SIG-M5 treated with dmso at 0.1 percent for 504 hours (cell line): ENCODE results near the gene BEGAIN.

Source experiments
- DNase-seq: peaks from one replicate; lab custom pipeline; 2025; ENCODE audit not compliant: unreplicated experiment; lab: John Stamatoyannopoulos, UW

BEGAIN gene

GRCh38 chr14:100587086-100587762 lies at the start of gene BEGAIN:
BEGAIN (minus strand) TSS chr14:100587417; CDS start chr14:100587290, 127 bp downstream.
- no peak for DNase-seq

- DNase-seq, result no peak
Measured at GRCh38 chr14:100636559-100636958, 49.3 kb upstream of the BEGAIN start.

GRCh38 chr14:100634026-100634425 lies 46.8 kb upstream of the BEGAIN start:
- DNase-seq, result no peak

- no peak for DNase-seq
Measured at GRCh38 chr14:100633406-100633805, 46.2 kb upstream of the BEGAIN start.

- no peak for DNase-seq
Measured at GRCh38 chr14:100629696-100630095, 42.5 kb upstream of the BEGAIN start.

GRCh38 chr14:100629098-100629497 lies 41.9 kb upstream of the BEGAIN start:
- DNase-seq, result no peak

GRCh38 chr14:100628225-100628624 lies 41.0 kb upstream of the BEGAIN start:
- DNase-seq, result no peak

GRCh38 chr14:100626614-100627013 lies 39.4 kb upstream of the BEGAIN start:
- DNase-seq, result no peak

GRCh38 chr14:100623961-100624360 lies 36.7 kb upstream of the BEGAIN start:
- DNase-seq, result no peak

- no peak for DNase-seq
Measured at GRCh38 chr14:100623557-100623956, 36.3 kb upstream of the BEGAIN start.

- no peak for DNase-seq
Measured at GRCh38 chr14:100622708-100623485, 35.7 kb upstream of the BEGAIN start.

- DNase-seq, result peak; percentile 24
Measured at GRCh38 chr14:100622224-100622623, 35.0 kb upstream of the BEGAIN start.

GRCh38 chr14:100621806-100622205 lies 34.6 kb upstream of the BEGAIN start:
- no peak for DNase-seq

- no peak for DNase-seq
Measured at GRCh38 chr14:100620255-100621100, 33.3 kb upstream of the BEGAIN start.

GRCh38 chr14:100619396-100620254 lies 32.4 kb upstream of the BEGAIN start:
- DNase-seq, result no peak

GRCh38 chr14:100618763-100619320 lies 31.6 kb upstream of the BEGAIN start:
- peak; percentile 0 for DNase-seq

GRCh38 chr14:100618318-100618693 lies 31.1 kb upstream of the BEGAIN start:
- peak; percentile 14 for DNase-seq

GRCh38 chr14:100617410-100618317 lies 30.4 kb upstream of the BEGAIN start:
- no peak for DNase-seq

GRCh38 chr14:100616854-100617409 lies 29.7 kb upstream of the BEGAIN start:
- no peak for DNase-seq
